ENCODE results near the gene NEGR1.

DNA sequence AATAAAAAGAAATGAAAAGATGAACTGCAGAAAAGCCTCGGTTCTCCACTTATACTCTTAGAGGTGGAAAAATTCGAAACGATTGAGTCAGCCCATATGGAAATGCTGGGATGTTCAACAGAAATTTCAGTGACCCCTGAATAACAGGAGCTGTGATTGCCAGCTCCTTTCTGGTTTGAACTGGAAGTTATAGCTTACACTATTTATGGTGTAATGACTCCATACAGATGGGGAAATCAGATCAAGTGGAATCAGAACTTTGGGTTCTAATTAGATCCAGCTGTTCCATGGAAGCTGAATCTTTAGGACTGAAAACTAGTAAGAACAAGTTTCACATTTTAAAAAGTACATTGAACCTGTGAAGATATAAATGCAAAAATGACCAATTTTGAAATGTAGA lies 632.2 kb downstream of the NEGR1 start:
- TF ChIP-seq, protein P1, sequence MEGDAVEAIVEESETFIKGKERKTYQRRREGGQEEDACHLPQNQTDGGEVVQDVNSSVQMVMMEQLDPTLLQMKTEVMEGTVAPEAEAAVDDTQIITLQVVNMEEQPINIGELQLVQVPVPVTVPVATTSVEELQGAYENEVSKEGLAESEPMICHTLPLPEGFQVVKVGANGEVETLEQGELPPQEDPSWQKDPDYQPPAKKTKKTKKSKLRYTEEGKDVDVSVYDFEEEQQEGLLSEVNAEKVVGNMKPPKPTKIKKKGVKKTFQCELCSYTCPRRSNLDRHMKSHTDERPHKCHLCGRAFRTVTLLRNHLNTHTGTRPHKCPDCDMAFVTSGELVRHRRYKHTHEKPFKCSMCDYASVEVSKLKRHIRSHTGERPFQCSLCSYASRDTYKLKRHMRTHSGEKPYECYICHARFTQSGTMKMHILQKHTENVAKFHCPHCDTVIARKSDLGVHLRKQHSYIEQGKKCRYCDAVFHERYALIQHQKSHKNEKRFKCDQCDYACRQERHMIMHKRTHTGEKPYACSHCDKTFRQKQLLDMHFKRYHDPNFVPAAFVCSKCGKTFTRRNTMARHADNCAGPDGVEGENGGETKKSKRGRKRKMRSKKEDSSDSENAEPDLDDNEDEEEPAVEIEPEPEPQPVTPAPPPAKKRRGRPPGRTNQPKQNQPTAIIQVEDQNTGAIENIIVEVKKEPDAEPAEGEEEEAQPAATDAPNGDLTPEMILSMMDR (conservative IDR thresholded peaks at IDR 0.05; ENCODE audit: low read length): no peak
- TF ChIP-seq EZH2phosphoT487 (IDR thresholded peaks at IDR 0.05; ENCODE audit: borderline replicate concordance): no peak

Data from Loucy (cell line).